OCI-LY3 (cell line): ENCODE measurements around the gene ILKAP.
A peak's percentile ranks its signal among the peaks of the same experiment; 100 is the strongest.

Source experiments
- H2AFZ ChIP-seq: fragments of 200-600, 300-600 bp; shearing (Covaris generic); 2 replicates; pipeline ENCODE4 v1.6.0; 2014; ENCODE audit warnings: antibody characterized with exemption, low read depth, low read length
- H3K27ac ChIP-seq: fragments of 200-600, 300-600 bp; sonication (generic); 2 replicates; pipeline ENCODE4 v1.5.1; 2014; ENCODE audit warnings: mild to moderate bottlenecking, low read length, moderate library complexity, mixed read lengths
- H3K27me3 ChIP-seq: fragments of 200-600, 300-600 bp; sonication (generic); 2 replicates; pipeline ENCODE4 v1.6.1; 2014; ENCODE audit warnings: low read depth, low read length, mixed read lengths
- H3K36me3 ChIP-seq: fragments of 200-600, 300-600 bp; sonication (generic); replicated peaks from 2 replicates; pipeline ENCODE3; 2014; ENCODE audit warnings: low read depth, low read length, mixed read lengths
- H3K4me1 ChIP-seq: fragments of 300-600, 200-600 bp; sonication (generic); 2 replicates; pipeline ENCODE4 v1.6.1; 2014; ENCODE audit warnings: low read length, mixed read lengths
- H3K4me2 ChIP-seq: fragments of 200-600, 300-600 bp; sonication (generic); 2 replicates; pipeline ENCODE4 v1.6.1; 2014; ENCODE audit warnings: low read length, mixed read lengths
- H3K4me3 ChIP-seq: fragments of 300-600, 200-600 bp; sonication (generic); 2 replicates; pipeline ENCODE4 v1.5.1; 2014; ENCODE audit warnings: antibody characterized with exemption, mild to moderate bottlenecking, low read length, moderate library complexity
- H3K79me2 ChIP-seq: fragments of 300-600, 200-600 bp; shearing (Covaris generic); 2 replicates; pipeline ENCODE4 v1.6.1; 2014; ENCODE audit warnings: mild to moderate bottlenecking, low read length, mixed read lengths
- H3K9ac ChIP-seq: fragments of 300-600, 200-600 bp; shearing (Covaris generic); 2 replicates; pipeline ENCODE4 v1.6.0; 2014; ENCODE audit warnings: mild to moderate bottlenecking, low read length, moderate library complexity
- H3K9me3 ChIP-seq: fragments of 200-600, 300-600 bp; shearing (Covaris generic); 2 replicates; pipeline ENCODE4 v1.6.1; 2014; ENCODE audit warnings: low read length, mixed read lengths; ENCODE audit not compliant: insufficient read depth
- H4K20me1 ChIP-seq: fragments of 200-600, 300-600 bp; sonication (generic); 2 replicates; pipeline ENCODE4 v1.6.1; 2016; ENCODE audit warnings: low read length, mixed read lengths; ENCODE audit not compliant: insufficient read depth
- EZH2phosphoT487 ChIP-seq: fragments of 200-600 bp; shearing (Covaris generic); IDR thresholded peaks from 2 replicates; pipeline ENCODE4 v1.6.1; 2018; ENCODE audit warnings: antibody characterized with exemption, mixed run types, low read depth
- TF ChIP-seq, protein P1 (sequence below): fragments of 200-600, 300-600 bp; sonication (generic); IDR thresholded peaks from 2 replicates; pipeline ENCODE4 v1.5.1; 2014; ENCODE audit warnings: antibody characterized with exemption, low read length, low read depth

The ILKAP gene, protein sequence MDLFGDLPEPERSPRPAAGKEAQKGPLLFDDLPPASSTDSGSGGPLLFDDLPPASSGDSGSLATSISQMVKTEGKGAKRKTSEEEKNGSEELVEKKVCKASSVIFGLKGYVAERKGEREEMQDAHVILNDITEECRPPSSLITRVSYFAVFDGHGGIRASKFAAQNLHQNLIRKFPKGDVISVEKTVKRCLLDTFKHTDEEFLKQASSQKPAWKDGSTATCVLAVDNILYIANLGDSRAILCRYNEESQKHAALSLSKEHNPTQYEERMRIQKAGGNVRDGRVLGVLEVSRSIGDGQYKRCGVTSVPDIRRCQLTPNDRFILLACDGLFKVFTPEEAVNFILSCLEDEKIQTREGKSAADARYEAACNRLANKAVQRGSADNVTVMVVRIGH

DNA sequence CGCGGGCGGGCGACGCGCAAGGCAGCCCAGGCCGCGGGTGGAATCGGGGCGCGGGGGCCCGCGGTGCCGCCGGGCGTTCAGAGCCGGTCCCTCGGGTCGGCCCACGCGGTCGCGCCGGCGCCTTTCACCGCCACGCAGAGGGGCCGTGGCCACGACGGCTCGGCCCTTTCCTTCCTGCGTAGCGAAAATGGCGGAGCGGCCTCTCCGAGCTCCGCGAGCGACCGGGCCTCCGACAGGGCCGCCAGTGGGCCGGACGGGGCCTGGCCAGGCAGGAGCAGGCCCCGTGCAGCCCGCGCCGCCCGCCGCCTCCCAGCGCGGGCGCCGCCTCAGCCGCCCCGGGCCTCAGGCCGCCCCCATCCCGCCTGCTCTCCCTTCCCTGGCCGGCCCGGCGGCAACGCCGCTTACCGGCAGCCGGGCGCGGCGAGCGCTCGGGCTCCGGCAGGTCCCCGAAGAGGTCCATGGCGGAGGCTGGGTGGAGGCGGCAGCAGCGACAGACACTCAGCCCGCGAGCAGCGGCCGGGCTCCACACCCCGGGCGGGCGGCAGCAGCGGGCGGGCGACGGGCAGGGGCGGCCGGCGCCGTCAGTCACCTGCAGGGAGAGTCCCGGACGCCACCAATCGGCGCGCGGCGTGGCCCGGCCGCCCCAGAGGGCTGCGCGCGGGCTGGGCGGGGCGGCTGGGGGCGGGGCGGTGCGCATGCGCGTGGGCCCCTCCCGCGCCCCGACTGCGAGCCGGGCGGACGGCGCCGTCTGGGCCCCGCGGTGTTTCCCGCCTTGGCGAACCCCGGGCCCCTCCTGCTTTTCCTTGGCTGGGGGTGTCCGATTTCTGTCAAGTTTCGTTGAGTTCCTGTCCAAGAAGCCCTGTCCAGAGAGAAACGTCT lies at the start of gene ILKAP:
Gene ILKAP, minus strand, starts transcription at position 602 of the 879 bp plus-strand sequence. Its CDS starts 142 bp downstream, at position 460.
- peak within 1 kb of the TSS; percentile 100 for H3K4me2 ChIP-seq
- H3K4me1 ChIP-seq, result peaks cover 21% of the 10 kb centered on the region
- no peaks in the 10 kb centered on the region for H3K36me3 ChIP-seq
- TF ChIP-seq, protein P1, sequence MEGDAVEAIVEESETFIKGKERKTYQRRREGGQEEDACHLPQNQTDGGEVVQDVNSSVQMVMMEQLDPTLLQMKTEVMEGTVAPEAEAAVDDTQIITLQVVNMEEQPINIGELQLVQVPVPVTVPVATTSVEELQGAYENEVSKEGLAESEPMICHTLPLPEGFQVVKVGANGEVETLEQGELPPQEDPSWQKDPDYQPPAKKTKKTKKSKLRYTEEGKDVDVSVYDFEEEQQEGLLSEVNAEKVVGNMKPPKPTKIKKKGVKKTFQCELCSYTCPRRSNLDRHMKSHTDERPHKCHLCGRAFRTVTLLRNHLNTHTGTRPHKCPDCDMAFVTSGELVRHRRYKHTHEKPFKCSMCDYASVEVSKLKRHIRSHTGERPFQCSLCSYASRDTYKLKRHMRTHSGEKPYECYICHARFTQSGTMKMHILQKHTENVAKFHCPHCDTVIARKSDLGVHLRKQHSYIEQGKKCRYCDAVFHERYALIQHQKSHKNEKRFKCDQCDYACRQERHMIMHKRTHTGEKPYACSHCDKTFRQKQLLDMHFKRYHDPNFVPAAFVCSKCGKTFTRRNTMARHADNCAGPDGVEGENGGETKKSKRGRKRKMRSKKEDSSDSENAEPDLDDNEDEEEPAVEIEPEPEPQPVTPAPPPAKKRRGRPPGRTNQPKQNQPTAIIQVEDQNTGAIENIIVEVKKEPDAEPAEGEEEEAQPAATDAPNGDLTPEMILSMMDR, result no peak
- no peak for TF ChIP-seq EZH2phosphoT487
- peak within 1 kb of the TSS; percentile 56 for H3K27ac ChIP-seq
- no peaks in the 10 kb centered on the region for H3K9me3 ChIP-seq
- H3K27me3 ChIP-seq, result no peaks in the 10 kb centered on the region
- peak within 1 kb of the TSS; percentile 40; the same call in 1 of the 2 replicates for H2AFZ ChIP-seq
- peaks cover 54% of the 10 kb centered on the region for H3K79me2 ChIP-seq
- peak within 1 kb of the TSS; percentile 97 for H3K4me3 ChIP-seq
- H3K9ac ChIP-seq, result peak within 1 kb of the TSS; percentile 92
- peaks cover 26% of the 10 kb centered on the region for H4K20me1 ChIP-seq

DNA sequence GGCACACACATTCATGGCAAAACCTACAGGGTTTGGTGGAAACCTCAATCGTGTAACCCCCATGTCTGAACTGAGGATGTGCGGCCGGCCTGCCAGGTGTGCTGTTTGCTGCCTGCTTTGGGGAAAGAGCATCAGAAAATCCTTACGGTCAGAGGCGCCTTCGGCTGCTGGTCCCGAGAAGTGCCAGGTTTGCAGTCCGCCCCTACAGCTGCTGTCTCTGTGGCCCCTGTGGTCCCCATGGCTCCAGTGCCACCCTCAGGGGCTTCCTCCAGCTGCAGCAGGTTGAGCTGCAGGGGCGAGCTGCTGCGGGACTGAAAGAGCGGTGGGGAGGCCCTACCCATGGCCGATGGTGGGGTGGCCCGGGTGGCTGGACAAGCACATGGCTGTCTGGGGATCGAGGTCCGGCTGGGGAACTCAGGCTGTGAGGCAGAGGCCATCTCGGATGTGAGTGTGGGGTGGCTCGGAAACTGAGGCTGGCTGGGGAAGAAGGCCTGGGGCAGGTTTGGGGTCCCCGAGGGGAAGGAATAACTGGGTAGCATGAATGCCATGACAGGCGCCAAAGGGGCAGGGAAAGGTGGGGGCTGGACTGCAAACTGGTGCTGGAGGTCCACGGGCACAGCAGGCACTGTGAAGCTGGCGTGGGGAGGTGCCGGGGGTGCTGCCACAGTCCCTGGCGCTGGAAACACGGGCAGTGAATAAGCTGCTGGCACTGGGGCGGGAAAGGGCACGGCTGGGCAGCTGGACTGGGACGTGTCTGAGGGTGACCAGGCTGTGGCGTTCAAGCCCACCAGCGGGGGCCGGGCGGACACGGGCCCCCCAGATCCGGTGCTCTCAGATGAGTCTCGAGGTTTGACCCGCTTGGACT lies 49.5 kb upstream of the ILKAP start:
- Histone ChIP-seq H2AFZ (no peak overlapping the region), H4K20me1 (no peaks in the 10 kb centered on the region), H3K9me3 (no peaks in the 10 kb centered on the region), H3K4me1 (no peaks in the 10 kb centered on the region), H3K27ac (no peak overlapping the region), H3K79me2 (no peaks in the 10 kb centered on the region), H3K9ac (no peak overlapping the region), H3K4me2 (no peak overlapping the region), H3K36me3 (peaks cover 3% of the 10 kb centered on the region), H3K4me3 (no peak overlapping the region), H3K27me3 (no peaks in the 10 kb centered on the region)
- TF ChIP-seq, protein P1, result no peak
- no peak for TF ChIP-seq EZH2phosphoT487

DNA sequence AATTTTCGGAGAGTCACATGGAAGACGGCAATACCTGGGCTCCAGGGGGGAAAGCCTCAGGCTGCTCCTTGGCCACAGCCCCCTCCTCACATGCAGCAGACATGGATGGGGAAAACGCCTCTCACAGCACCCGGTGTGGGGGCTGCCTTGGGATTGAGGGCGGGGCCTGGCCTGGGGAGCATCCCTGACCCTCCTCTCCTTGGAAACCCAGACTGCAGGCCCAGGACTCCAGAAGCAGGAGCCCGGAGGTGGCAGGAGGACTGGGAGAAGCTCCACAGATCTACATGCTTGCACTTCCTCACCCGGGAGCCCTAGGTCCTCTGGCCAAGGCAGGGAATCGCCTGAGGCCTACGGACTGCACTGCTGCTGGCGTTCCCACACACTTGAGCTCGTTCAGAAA lies 48.5 kb upstream of the ILKAP start:
- no peak for TF ChIP-seq EZH2phosphoT487
- TF ChIP-seq, protein P1, result no peak
- Histone ChIP-seq H3K27ac (no peak overlapping the region), H3K36me3 (peaks cover 3% of the 10 kb centered on the region), H3K4me3 (no peak overlapping the region), H3K27me3 (no peaks in the 10 kb centered on the region), H3K79me2 (no peaks in the 10 kb centered on the region), H2AFZ (no peak overlapping the region), H3K9ac (no peak overlapping the region), H3K4me1 (no peaks in the 10 kb centered on the region), H4K20me1 (no peaks in the 10 kb centered on the region), H3K9me3 (no peaks in the 10 kb centered on the region), H3K4me2 (no peak overlapping the region)
